Measurements from ENCODE around the gene ZNF687.
A peak's percentile ranks its signal among the peaks of the same experiment; 100 is the strongest.

GRCh38 chr1:151281969-151282882 lies at the start of gene ZNF687:
- TF ChIP-seq, protein P1, sequence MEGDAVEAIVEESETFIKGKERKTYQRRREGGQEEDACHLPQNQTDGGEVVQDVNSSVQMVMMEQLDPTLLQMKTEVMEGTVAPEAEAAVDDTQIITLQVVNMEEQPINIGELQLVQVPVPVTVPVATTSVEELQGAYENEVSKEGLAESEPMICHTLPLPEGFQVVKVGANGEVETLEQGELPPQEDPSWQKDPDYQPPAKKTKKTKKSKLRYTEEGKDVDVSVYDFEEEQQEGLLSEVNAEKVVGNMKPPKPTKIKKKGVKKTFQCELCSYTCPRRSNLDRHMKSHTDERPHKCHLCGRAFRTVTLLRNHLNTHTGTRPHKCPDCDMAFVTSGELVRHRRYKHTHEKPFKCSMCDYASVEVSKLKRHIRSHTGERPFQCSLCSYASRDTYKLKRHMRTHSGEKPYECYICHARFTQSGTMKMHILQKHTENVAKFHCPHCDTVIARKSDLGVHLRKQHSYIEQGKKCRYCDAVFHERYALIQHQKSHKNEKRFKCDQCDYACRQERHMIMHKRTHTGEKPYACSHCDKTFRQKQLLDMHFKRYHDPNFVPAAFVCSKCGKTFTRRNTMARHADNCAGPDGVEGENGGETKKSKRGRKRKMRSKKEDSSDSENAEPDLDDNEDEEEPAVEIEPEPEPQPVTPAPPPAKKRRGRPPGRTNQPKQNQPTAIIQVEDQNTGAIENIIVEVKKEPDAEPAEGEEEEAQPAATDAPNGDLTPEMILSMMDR (IDR thresholded peaks at IDR 0.05): no peak
- peak; percentile 70 to 86 for TF ChIP-seq POLR2A (IDR thresholded peaks at IDR 0.05)
